Fibroblast of villous mesenchyme (primary cell): ENCODE measurements around the gene ARHGAP30. TPM values are rescaled to one million over a fixed set of nuclear protein-coding genes. Genes with fewer than 3 reads are reported as not detected.
"Not testable (repeated sequence)": the region's sequence is repeated elsewhere in the genome, so short reads cannot be mapped to it uniquely, and the experiment has no call there.

ENCODE experiments used
- DNase-seq: peaks from one replicate; pipeline ENCODE4 v3.0.0-alpha.2; 2010; ENCODE audit warnings: low read depth
- H3K4me3 ChIP-seq: 2 replicates; pipeline ENCODE4 v1.5.1; 2011; ENCODE audit warnings: low read depth, mild to moderate bottlenecking, low read length
- CTCF ChIP-seq: IDR thresholded peaks from 2 replicates; pipeline ENCODE4 v1.5.1; 2012; ENCODE audit warnings: low read depth, mild to moderate bottlenecking, low read length; ENCODE audit not compliant: insufficient read depth
- total RNA-seq: library from RNA; depleted of rRNA; stranded (reverse); fragments of >200 nt; gene quantifications from 2 replicates; pipeline ENCODE4 v1.2.3, GENCODE V29; 2012

The ARHGAP30 gene
- total RNA-seq, 1 donor = under 0.01 TPM

- no peak for DNase-seq
- H3K4me3 ChIP-seq = no peak overlapping the region
- TF ChIP-seq CTCF = no peak
Measured at GRCh38 chr1:161017756-161018630, 51.7 kb downstream of the ARHGAP30 start.

- DNase-seq, H3K4me3 ChIP-seq: not testable (repeated sequence)
Measured at GRCh38 chr1:161017181-161017580, 52.5 kb downstream of the ARHGAP30 start.

- not testable (repeated sequence) for H3K4me3 ChIP-seq
- DNase-seq = peak; percentile 30
Measured at GRCh38 chr1:161016683-161017082, 53.0 kb downstream of the ARHGAP30 start.

GRCh38 chr1:161013488-161014230 lies 56.0 kb downstream of the ARHGAP30 start:
- no peak overlapping the region for H3K4me3 ChIP-seq
- no peak for TF ChIP-seq CTCF
- DNase-seq = peak; percentile 99

- H3K4me3 ChIP-seq = no peak overlapping the region
- peak; percentile 52 for DNase-seq
- no peak for TF ChIP-seq CTCF
Measured at GRCh38 chr1:161013131-161013487, 56.6 kb downstream of the ARHGAP30 start.

- DNase-seq = no peak
- no peak overlapping the region for H3K4me3 ChIP-seq
- TF ChIP-seq CTCF = no peak
Measured at GRCh38 chr1:161012420-161012819, 57.3 kb downstream of the ARHGAP30 start.

- DNase-seq = no peak
- no peak for TF ChIP-seq CTCF
- no peak overlapping the region for H3K4me3 ChIP-seq
Measured at GRCh38 chr1:161009602-161010211, 60.0 kb downstream of the ARHGAP30 start.
